HG02678 (cell line): ENCODE data around the gene ENTR1.
"Not testable (repeated sequence)": the region's sequence is repeated elsewhere in the genome, so short reads cannot be mapped to it uniquely, and the experiment has no call there.

Source experiments
- ATAC-seq: cut with Tn5 transposase; IDR thresholded peaks from one replicate; pipeline ENCODE4 v1.9.1; 2021; ENCODE audit warnings: mild to moderate bottlenecking, moderate library complexity; ENCODE audit not compliant: unreplicated experiment

Gene ENTR1

DNA sequence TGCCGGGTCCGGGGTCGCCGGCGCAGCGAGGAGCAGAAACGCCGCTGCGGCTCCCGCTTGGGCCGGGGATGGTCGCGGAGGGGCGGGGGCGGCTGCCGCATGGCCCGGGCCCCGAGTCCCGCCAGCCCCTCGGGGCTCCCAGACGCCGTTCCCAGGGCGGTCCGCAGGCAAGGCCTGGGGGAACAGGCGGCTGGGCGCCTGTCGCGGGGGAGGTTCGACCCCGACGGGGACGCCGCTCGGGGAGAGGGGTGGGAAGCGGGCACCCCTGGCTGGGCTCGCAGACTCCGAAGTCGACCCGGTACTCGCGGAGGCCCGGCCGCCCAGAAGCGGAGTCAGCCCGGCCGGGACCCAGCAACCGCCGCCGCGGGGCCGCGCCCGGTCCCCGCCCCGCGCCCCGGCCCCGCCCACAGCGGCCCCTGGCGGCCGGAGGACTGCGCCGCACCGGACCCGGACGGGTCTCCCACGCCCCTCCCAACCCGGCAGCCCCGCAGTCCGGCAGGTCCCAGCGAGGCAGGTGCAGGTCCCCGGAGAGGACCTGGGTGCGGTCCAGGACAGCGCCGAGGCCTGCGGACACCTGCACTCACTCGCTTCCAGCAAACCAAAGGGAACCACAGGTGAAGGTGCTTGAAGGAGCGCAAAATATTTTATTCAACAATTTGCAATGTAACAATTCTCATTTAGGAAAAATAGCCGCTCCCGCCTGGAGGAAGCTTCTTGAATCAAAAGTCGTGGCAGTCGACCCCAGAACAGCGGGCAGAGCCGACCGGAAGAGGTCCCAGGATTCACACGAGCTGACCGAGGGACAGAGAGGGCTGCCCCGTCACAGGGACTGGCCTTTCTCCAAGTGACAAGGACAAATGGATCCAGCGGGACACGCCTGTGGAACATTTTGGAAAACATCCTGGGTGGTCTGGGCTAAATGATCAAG, 29.3 kb upstream of the ENTR1 start, which contains the start of gene INPP5E:
INPP5E (minus strand) TSS at position 365 of the 928 bp plus-strand sequence. CDS start 426 bp downstream, outside the sequence.
- ATAC-seq, result peak; percentile 76

DNA sequence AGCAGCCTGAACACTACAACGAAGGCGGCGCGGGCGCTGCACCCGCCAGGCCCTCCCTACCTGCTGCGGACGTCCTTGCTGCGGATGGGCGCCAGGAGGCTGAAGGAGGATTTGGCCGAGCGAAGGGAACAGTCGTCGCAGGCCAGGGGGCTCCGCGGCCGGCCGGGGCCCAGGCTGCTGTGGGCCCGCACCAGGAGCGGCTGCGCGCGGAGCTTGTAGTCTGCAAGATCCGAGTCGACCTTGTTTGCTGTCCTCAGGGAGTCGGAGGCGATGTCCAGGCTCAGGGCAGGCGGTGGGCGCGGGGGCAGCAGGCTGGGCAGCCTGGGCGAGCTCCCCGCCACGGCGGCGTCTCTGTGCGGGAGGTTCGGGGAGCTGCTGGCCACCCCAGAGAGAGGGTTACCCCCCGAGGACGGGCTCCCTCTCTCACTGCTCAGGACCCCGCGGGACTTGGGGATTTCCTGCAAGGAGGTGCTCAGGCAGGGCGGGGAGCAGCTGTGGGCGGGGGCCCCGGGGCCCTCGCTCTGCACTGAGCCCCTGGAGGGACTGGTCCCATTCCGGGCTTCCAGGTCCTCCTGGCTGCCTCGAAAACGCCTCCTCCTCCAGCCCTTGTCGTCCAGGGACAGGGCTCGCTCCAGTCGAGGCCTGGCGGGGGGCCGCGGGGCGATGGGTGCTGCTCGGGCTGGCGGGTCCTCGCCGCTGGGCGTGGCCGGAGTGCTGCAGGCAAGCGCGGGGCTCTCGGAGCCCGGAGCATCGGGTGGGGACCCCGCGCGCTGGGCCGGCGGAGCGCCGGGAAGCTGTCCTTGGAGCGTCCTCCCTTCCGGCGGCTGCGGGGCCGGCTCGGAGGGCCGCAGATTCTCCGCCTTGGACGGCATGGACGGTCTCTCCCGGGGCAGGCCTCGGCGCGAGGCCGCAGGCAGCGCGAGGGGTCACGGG, 28.4 kb upstream of the ENTR1 start:
- ATAC-seq, result peak; percentile 41

DNA sequence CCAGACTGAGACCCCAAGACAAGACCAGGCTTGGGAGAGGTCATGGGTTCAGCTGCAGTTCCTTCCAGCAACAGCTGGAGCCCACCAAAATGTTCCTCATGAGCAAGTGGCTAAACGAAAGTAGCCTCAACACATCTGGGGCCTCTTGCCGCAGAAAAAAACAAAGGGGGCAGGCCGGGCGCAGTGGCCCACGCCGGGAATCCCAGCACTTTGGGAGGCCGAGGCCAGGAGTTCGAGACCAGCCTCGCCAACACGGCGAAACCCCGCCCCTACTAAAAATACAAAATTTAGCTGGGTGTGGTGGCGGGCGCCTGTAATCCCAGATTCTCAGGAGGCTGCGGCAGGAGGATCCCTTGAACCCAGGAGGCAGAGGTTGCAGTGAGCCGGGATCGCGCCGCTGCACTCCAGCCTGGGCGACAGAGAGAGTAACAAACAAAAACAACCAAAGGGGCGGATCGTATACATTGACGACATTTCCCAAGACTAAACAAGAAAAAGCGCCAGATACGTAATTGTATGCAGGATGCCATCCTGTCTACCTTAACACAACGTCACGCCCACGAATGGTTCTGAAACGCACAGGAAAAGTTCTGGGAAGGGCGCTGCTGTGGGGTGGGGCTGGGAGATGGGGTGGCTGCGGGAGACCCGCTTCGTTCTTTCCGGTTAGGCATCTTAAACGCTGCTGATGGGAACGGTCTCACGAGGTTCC, 27.6 kb upstream of the ENTR1 start:
- ATAC-seq, result no peak

DNA sequence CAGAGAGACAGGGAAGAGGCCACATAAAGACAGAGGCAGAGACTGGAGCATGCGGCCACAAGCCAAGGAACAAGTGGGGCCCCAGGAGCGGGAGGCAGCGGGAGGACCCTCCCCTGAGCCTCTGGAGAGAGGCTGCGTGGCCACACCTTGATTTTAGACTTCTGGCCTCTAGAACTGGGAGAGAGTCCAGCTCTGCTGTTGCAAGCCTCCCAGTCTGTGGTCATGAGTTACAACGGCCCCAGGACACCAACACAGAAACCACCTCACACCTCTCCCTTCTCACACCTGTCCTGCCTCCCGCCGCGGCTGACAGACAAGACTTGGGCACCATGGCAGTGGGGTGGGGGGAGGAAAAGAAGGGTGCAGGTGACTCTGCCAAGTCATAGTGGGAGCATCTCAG, 27.0 kb upstream of the ENTR1 start:
- no peak for ATAC-seq

DNA sequence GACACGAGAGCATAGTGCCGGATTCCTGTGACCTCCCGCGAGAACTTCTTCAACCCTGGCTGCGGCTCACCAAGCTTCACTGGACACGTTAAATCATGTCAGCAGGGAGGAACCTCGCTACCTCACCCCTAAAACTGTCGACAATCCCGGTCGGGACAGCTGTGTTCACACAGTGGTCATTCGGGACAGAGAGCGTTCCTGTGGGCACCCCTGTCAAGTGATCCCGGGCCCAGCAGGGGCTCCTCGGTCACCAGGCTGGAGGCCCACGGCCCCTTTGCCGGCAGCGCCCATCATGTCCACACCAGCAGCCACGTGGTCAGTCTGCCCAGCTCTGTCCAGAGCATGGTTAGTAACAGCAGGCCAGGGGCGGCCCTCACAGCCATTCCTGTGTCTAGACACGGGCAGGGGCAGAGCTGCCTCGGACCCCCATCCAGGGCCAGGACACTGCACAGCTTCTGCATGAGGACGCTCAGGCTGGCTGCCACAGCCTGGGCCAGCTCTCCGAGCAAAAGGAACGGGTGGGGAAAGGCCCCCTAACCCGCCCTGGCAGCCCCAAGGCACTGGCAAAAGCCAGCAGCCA, 25.7 kb upstream of the ENTR1 start:
- ATAC-seq, result no peak

DNA sequence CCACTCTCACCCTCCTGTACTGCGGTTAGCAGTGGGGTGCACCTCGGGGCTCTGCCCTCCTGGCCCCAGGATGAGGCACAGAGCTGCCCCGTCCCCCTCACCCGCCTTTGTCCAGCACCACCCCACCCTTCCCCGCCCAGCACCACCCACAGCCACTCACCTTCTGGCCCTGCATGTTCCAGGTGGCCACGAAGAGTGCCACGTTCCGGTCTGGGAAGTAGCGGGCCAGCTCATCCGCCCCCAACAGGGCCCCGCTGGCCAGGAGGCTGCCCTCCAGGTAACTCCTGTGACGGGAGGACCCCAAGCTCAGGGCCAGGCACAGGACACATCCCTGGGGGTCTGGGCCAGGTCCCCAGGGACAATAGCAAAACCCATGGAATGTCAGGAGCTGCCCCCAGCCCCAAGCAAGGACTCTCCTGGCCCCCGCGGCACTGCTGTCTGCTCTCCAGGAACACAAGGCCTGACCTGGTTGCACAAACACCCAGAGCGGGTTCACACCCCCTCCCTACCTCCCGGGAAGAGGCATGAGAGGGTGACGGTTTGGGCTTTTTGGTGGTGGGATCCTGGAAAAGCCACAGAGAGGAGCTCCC, 24.3 kb upstream of the ENTR1 start:
- no peak for ATAC-seq

DNA sequence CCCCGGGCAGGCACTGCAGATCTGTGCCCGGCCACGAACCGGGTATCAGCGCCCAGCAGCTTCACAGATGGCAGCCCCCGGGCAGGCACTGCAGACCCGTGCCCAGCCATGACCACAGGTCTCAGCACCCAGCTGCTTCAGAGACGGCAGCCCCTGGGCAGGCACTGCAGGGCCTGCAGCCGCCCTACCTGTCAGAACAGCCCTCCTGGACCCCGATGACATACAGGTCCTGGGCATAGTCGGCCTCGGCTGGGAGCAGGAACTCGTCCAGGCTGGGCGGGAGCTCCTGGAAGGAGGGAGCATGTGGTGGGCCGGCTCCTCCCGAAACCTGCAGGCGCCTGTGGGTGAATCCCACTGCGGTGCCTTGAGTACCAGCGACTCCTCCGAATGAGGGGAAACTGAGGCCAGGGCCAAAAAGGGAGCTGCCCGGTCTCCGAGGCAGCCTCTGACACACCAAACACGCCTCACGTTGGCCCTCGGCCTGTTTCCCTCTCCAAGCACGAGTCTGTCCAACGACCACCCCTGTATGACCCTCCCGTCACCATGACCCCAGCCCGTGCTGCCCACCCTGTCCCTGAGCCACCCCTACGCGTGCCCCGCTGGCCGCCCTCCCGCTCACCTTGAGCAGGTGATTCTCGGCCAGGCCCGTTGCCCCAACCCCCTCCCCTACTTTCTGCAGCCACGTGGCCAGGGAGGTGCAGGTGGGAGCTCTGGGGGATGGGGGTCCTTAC, 23.6 kb upstream of the ENTR1 start:
- no peak for ATAC-seq

DNA sequence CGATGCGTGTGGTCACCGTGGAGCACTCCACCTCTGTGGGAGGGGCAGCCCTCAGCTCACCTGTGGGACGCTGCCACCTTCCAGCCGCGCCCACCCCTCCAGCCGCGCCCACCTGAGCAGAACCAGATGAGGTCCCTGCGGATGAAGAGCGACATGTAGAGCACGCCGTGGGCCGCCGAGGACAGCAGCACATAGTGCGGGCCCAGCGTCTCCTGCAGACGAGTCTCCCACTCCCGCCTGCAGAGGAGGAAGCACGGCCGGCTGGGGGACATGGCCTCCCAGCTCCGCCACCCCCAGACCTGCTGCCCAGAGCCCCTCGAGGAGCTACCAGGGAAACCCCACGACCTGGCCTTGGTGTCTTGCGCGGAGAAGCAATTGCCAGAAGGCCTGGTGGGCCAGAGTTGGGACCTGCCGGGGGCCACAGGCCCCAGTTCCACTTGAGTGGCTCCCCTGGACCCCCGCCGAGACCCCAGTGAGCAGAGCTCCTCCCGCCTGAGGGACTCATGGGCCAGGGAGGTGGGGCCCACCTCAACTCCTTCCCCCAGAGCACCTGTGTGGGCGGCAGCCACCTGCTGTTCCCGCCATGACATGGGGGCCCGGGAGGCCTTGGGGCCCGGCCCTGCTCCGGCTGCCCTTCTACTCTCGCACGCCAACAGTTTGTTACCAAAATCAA, 22.8 kb upstream of the ENTR1 start:
- ATAC-seq, result no peak

DNA sequence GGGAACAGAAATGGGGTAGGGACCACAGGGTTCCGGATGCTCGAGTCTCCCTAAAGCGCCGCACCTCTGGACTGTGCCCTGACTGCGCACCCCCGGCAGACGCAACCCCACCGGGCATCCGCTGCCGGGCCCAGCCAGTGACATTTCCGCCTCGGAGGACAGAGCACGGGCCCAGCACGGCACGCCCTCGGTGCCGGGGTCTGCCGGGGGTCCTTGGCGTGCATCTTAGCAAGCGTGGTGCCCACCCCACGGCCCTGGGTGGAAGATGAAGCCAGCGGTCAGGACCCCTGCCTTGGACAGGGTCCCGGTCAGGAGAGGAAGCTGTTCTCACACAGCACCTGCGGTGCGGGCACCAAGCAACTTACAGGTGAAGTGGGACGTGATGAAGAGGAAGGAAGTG, 22.2 kb upstream of the ENTR1 start:
- no peak for ATAC-seq

DNA sequence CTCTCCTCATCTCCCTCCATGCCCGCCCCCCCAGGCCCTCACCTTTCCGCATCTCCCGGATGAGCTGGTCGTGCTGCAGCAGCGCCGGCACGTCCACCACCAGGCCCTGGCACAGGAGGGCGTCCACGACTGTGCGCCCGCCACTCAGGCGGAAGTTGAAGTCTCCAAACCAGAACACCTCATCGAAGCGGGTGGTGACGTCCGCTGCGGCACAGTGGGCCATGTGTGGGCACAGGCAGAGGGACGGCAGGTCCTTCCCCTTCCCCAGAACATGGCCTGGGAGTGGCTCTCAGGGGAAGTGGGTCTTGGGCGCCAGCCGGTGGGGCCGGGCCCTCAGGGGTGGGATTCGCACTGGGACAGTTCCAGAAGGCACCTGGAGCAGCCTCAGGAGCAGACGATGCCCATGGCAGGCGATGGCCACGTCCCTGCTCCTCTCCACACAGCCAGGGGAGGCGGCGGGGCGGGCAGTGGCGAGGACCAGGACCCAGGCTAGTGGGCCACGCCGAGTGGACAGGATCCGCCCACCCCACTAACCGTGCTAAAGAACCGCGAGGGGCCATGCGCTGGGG, 21.5 kb upstream of the ENTR1 start:
- ATAC-seq, result no peak

DNA sequence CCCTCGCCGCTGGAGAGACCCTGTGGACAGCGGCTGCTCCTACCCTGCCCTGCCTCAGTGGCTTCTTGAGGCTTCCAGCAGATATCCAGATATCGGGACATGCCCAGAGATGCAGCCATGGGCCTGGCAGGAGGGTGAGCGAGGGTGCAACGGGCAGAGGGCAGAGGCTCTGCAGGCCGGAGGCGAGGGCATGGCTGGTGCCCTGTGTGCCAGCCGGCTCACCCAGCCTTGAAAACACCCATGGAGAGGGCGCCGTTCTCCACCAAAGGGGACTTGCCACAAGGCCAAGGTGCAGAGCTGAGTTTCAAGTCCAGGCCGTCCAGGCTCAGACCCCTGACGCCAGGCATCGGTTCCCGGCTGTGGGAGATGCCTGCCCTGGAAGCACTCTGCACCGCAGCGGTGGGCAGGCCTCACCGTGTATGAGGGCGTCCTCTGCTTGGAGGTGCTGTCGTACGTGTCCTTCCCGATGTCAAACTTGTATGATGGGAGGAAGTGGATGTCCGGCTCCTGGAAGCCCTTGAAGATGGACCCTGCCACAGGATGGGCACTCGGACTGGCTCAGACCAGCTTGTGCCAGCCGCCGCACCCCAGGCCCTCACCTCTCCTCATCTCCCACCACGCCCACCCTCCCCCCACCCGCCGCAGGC, 20.3 kb upstream of the ENTR1 start:
- ATAC-seq, result no peak

DNA sequence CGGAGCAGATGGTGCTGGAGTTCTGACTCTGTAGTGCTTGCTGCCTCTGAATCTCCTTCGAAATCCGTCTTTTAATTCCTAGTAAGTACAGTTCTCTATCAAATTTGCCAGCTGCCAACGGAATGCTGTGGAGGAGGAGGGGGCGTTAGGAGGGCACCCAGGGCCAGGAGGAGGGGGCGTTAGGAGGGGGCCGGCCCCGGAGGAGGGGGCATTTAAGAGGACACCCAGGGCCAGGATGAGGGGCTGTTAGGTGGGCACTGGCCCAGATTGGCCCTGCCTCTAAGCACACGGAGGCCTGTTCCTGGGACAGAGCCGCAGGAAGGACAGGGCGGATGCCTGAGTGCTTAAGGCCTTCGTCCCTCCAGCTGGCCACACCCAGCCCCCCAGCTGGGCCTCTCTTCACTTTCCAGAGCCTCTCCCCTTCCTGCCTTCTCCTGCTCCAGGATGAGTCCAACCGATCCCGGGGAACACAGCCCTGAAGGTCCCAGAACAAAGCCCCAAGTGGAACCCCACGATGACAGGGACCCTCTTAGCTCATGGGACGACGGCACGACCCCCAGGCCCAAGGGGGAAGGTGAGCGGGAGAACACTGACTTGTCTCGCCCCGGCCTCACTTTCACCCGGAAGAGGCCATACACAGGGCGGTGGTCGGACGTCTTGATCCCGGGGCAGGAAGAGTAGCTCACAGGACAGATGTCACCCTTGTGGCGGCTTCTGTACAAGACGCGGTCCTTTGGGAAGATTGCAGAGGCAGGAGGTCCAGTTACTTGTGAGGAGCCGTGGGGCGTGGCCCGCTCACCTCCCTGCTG, 19.5 kb upstream of the ENTR1 start:
- ATAC-seq, result no peak

DNA sequence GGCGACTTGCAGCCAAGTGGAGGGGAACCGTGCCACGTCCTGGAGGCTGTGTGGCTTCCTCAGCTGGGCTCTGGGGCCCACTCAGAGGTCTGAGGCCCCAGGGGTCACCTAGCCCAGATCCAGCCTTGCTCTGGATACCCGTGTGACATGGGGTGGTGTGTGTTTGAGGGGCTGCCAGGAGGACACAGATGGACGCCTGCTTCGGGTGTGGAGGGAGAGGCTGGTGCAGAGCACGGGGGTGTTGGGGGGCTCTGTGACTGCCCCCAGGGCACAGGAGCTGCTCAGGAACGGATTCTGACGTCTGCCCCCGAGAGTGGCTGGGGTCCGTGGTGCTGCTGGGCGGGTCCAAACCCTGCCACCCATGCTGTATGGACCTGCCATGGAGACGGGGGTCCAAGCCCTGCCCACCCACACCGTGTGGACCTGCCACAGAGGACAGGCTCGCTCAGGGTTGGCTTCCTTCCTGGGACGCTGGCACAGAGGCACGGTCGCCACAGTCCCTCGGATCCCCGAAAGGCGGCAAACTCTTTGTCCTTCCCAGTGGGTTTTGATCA, 18.7 kb upstream of the ENTR1 start:
- ATAC-seq, result no peak

DNA sequence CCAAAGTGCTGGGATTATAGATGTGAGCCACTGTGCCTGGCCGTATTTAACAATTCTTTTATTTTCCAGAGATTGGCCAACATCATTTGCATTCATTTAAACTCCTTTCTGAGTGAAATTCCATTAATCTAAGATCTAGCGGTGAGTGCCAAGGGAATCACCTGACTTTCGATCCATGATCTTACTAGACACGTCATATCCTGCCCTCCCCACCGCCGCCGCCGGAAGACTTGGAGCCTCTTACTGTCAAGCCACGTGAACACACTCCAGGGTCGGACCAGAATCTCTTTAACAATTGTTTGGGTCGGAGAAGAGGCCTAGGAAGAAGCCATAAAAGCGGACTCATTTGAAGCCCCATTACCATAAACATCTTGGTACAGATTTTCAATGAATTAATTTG, 16.4 kb upstream of the ENTR1 start:
- ATAC-seq, result no peak

DNA sequence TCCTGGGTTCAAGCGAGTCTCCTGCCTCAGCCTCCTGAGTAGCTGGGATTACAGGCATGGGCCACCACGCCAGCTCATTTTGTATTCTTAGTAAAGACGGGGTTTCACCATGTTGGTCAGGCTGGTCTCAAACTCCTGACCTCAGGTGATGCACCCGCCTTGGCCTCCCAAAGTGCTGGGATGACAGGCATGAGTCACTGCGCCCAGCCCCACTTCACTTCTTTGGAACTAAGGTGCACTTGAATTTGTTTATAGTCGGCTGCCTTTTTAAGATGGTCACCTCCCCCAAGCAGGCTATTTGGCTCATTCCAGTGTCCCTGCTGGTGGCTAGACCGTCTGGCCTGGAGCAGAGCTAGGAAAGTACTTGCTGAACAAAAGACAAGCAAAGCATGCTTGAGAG, 15.0 kb upstream of the ENTR1 start:
- ATAC-seq, result not testable (repeated sequence)

DNA sequence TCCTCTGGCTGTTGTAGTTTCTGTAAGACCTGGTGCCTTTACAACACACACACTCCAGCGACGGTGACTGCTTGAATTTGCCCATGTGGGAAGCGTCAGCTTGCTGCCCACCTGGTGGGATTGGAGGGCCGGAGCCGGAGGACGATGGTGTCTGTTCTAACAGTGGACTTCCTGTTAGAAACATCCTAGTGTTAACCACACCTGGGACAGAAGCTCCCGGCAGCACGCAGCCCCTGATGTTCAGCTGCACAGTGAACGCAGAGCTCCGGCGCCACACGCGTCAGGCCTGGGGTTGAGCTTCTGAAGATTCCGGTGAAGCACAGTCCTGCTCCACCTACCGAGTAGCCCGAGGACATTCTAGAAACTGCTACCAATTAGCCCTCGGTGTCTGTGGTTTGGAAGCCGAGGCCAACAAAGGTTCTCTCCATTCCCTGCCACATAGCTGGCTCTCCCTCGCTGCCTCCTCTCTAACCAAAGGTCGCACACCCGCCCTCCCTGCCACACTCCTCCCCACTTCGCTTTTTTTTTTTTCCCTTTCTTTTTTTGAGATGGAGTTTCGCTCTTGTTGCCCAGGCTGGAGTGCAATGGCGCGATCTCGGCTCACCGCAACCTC, 14.4 kb upstream of the ENTR1 start:
- no peak for ATAC-seq
